Thyroid gland (tissue), 4 donors: Measurements from ENCODE around the gene RASA3. TPM values are rescaled to one million over a fixed set of nuclear protein-coding genes. Genes with fewer than 3 reads are reported as not detected.

Source experiments
- DNase-seq, 2 donors: peaks; one replicate each; pipeline ENCODE4 v3.0.0-alpha.2; 2019
- H3K27ac ChIP-seq, 3 donors: fragments of 200-600 bp; sonication (generic); 1 replicate in 2 of 3; 2 replicates in 1 of 3; pipeline ENCODE4 v1.5.1; 2016 to 2019; ENCODE audit warnings: mild to moderate bottlenecking in 1 of 3, moderate library complexity in 1 of 3
- H3K27me3 ChIP-seq: fragments of 200-600 bp; sonication (generic); one replicate; pipeline ENCODE4 v1.5.1; 2019
- H3K36me3 ChIP-seq, 2 donors: fragments of 200-600 bp; sonication (generic); one replicate each; pipeline ENCODE4 v1.5.1; 2016 to 2019
- H3K4me1 ChIP-seq, 2 donors: fragments of 200-600 bp; sonication (generic); one replicate each; pipeline ENCODE4 v1.5.1; 2017 to 2019
- H3K4me3 ChIP-seq, 3 donors: fragments of 200-600 bp; sonication (generic); replicated peaks in 1 of 3; 1 replicate in 2 of 3; 2 replicates in 1 of 3; pipeline ENCODE4 v1.5.1; 2016; ENCODE audit warnings: mild to moderate bottlenecking in 1 of 3
- H3K9me3 ChIP-seq: fragments of 200-600 bp; sonication (generic); one replicate; pipeline ENCODE4 v1.5.1; 2017
- POLR2A ChIP-seq, 2 donors: fragments of 450-650 bp; IDR thresholded peaks; one replicate each; pipeline ENCODE4 v1.6.1; 2017; ENCODE audit warnings: antibody characterized with exemption in 2 of 2, mild to moderate bottlenecking in 2 of 2, moderate library complexity in 1 of 2
- WGBS, 2 donors: methylation state at CpG; one replicate each; pipeline ENCODE4 v1.1.5; 2017; 5-methylcytosine and 5-hydroxymethylcytosine counted together
- intact Hi-C: fragments of 100-400 bp; cut with DNase I; formaldehyde crosslinking; loops from one replicate; pipeline ENCODE4 v1.15.1; 2023
- total RNA-seq, 4 donors: library from RNA; depleted of rRNA; stranded (reverse); fragments of >200 nt; gene quantifications; one replicate each; pipeline ENCODE4 v1.2.3, GENCODE V29; 2016
- TF ChIP-seq, protein P1 (sequence below), 6 experiments: fragments of 200-600 bp in 3 of 6; fragments of 450-650 bp in 3 of 6; sonication (generic) in 3 of 6; IDR thresholded peaks; one replicate each; pipeline ENCODE4 v1.5.1; 2016 to 2019; ENCODE audit warnings: antibody characterized with exemption in 6 of 6, mild to moderate bottlenecking in 2 of 6, inconsistent platforms in 1 of 6, moderate library complexity in 1 of 6

RASA3 gene
- total RNA-seq, 4 donors from 2014 or later = 22.3 to 32.3 (median 25.5) TPM

DNA sequence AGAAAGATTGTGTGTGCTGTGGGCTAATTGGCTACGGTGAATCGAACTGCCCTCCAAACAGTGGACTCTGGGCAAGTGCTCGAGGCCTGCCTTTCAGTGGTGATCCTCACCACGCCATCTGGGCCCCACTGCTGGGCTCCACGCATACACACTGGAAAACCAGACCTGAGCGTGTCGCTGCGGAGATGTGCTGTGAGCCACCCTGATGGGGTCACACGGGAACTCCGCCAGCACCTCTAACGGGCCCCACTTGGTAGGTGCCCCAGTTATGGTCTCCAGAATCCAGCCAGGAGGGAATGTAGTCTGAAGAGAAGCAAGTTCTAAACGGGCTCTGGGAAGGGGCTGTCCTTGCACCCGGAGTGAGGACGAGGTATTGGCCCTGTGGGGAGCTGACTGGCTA is 197.8 kb downstream of the RASA3 start:
- Histone ChIP-seq H3K27ac (no peak overlapping the region), H3K4me1 (peaks cover 0 to 8% of the 10 kb centered on the region in 2 donors), H3K36me3 (no peaks in the 10 kb centered on the region), H3K27me3 (no peaks in the 10 kb centered on the region), H3K4me3 (no peak overlapping the region), H3K9me3 (no peaks in the 10 kb centered on the region)
- WGBS, 2 donors = 85 to 86% methylated on average over 14 of the region's 14 CpGs
- no peak for TF ChIP-seq POLR2A (IDR thresholded peaks at IDR 0.05)
- TF ChIP-seq, protein P1, sequence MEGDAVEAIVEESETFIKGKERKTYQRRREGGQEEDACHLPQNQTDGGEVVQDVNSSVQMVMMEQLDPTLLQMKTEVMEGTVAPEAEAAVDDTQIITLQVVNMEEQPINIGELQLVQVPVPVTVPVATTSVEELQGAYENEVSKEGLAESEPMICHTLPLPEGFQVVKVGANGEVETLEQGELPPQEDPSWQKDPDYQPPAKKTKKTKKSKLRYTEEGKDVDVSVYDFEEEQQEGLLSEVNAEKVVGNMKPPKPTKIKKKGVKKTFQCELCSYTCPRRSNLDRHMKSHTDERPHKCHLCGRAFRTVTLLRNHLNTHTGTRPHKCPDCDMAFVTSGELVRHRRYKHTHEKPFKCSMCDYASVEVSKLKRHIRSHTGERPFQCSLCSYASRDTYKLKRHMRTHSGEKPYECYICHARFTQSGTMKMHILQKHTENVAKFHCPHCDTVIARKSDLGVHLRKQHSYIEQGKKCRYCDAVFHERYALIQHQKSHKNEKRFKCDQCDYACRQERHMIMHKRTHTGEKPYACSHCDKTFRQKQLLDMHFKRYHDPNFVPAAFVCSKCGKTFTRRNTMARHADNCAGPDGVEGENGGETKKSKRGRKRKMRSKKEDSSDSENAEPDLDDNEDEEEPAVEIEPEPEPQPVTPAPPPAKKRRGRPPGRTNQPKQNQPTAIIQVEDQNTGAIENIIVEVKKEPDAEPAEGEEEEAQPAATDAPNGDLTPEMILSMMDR (IDR thresholded peaks at IDR 0.05) = no peak
- intact Hi-C loops = no loop called here
- no peak for DNase-seq

DNA sequence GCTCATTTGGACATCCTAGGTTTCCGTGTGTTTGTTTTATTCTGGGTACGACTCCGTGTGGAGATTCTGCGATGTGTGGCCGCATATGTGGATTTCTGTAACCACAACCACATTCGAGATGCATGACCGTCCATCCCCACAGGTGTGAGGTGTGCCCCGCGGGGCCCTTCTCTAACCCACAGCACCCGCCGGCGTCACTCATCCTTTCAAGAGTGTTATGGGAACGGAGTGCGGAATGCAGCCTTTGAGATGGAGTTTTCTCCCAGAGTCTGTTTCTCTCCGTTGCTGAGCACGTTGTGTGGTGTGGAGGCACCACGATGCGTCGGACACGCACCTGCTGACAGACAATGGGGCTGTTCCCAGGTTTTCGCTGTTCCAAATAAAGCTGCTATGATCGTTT is 198.5 kb downstream of the RASA3 start:
- no peak for TF ChIP-seq POLR2A (IDR thresholded peaks at IDR 0.05)
- TF ChIP-seq, protein P1 (IDR thresholded peaks at IDR 0.05) = no peak
- peak in 1 of 2 donors; percentile 1 for DNase-seq
- H3K27ac ChIP-seq = no peak overlapping the region
- intact Hi-C loops = no loop called here
- 95 to 98% methylated on average over 22 of the region's 22 CpGs for WGBS, 2 donors
- no peak overlapping the region for H3K4me3 ChIP-seq
- no peaks in the 10 kb centered on the region for H3K27me3 ChIP-seq
- H3K4me1 ChIP-seq = peaks cover 5 to 14% of the 10 kb centered on the region in 2 donors
- no peaks in the 10 kb centered on the region for H3K36me3 ChIP-seq
- H3K9me3 ChIP-seq = no peaks in the 10 kb centered on the region

DNA sequence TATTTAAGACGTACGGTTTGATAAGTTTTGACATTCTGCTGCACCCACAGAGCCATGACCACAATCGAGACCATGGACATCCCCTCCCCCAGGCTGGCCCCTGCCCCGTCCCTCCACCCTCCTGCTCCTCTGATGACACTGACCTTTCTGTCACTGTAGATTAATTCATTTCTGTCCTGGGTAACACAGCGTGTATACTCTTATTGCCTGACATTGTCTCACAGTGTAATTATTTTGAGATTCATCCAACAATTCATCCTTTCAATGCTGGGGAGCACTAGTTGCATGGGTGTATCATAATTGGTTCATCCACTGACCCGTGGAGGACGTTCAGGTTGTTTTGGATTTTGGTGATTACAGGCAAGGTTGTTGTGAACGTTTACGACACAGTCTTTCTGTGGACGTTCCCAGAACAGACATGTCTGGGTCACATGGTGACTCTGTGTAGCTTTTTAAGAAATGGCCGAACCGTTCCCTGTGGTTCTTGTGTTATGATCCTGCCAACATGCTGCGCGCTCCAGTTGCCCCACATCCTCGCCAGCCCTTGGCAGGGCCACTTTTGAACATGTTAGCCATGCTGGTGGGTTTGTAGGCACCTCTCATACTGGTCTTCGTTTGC is 200.5 kb downstream of the RASA3 start:
- WGBS, 2 donors = 87 to 91% methylated on average over 16 of the region's 16 CpGs
- intact Hi-C loops = no loop called here
- Histone ChIP-seq H3K9me3 (no peaks in the 10 kb centered on the region), H3K36me3 (no peaks in the 10 kb centered on the region), H3K27me3 (no peaks in the 10 kb centered on the region), H3K4me1 (peaks cover 12 to 28% of the 10 kb centered on the region in 2 donors), H3K27ac (no peak overlapping the region), H3K4me3 (no peak overlapping the region)
- TF ChIP-seq POLR2A (IDR thresholded peaks at IDR 0.05) = no peak
- TF ChIP-seq, protein P1 (IDR thresholded peaks at IDR 0.05) = no peak
- DNase-seq = no peak

DNA sequence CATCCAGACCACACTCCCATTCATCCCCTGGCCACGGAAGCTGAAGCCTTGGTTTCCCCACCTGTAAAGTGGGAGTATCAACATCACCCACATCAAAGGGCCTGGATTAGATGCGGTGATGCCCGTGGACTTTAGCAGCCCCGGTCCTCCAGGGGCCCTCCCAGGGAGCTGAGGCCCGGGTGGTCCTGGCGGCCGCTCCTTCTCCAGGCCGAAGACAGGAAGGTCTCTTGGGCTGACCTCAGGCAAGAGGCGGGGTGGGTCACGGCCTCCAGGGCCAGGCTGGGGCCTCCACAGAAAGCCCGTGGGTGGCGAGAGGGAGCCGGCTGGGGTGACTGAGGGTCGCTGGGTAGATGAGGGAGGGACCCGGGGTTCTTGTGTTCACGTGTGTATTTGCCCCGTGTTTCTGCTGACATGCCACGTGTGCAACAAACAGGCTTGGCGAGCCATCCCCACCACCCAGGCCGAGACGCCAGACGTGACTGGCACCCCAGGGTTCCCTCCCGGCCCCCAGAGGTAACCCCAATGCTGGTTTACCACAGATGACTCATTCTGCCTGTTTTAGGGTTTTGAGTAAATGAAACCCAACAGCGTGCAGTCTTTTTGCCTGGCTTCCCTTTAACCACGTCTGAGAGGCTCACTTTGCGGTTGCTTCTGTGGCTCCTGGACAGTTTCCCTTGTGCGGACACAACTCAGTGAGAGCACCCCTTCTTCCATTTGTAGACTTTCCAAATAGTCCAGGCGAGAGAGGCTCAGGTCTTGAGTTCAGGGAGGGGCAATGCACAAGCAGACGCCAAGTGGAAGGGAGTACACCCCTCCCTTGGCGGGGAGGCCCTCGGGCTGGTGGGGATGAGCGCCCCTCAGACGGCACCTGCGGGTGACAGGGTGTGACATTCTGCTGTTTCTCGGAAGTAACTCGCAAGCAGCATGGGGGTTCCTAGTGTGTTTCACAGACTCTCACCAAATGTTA is 201.5 kb downstream of the RASA3 start:
- no peak for DNase-seq
- H3K27me3 ChIP-seq = no peaks in the 10 kb centered on the region
- H3K4me1 ChIP-seq = peaks cover 12 to 31% of the 10 kb centered on the region in 2 donors
- no peaks in the 10 kb centered on the region for H3K36me3 ChIP-seq
- WGBS, 2 donors = 93 to 96% methylated on average over 34 to 35 of the region's 36 CpGs
- intact Hi-C loops = no loop called here
- no peak overlapping the region for H3K27ac ChIP-seq
- no peak for TF ChIP-seq POLR2A (IDR thresholded peaks at IDR 0.05)
- TF ChIP-seq, protein P1 (IDR thresholded peaks at IDR 0.05) = no peak
- no peaks in the 10 kb centered on the region for H3K9me3 ChIP-seq
- no peak overlapping the region for H3K4me3 ChIP-seq
